ENCODE measurements around the gene KDM7A. TPM values are rescaled to one million over a fixed set of nuclear protein-coding genes. Genes with fewer than 3 reads are reported as not detected.
"Not testable (repeated sequence)": the region's sequence is repeated elsewhere in the genome, so short reads cannot be mapped to it uniquely, and the experiment has no call there.

The KDM7A gene
- 10 to 100 TPM in 3 of 4 donors, 1 to 10 TPM in 1; 9.8 to 15.4 (median 13.9) TPM for polyA plus RNA-seq (ENCODE audit: insufficient read length in 4 of 4)

- DNase-seq (ENCODE audit: low read depth in 4 of 4, low spot score in 3 of 4): peak; percentile 76 to 89 (median 86)
These were observed at the start of gene KDM7A for GRCh38 chr7:140176811-140177702. Gene KDM7A (minus strand): TSS chr7:140176983. CDS start chr7:140176937, 46 bp downstream.

GRCh38 chr7:140225562-140226249, 48.9 kb upstream of the KDM7A start:
- DNase-seq (ENCODE audit: low read depth in 4 of 4, low spot score in 3 of 4): no peak

- DNase-seq (ENCODE audit: low read depth in 4 of 4, low spot score in 3 of 4): no peak
These were observed 46.9 kb upstream of the KDM7A start for GRCh38 chr7:140223515-140224221.

GRCh38 chr7:140222814-140223213, 46.0 kb upstream of the KDM7A start:
- no peak for DNase-seq (ENCODE audit: low read depth in 4 of 4, low spot score in 3 of 4)

GRCh38 chr7:140219672-140220524, 43.1 kb upstream of the KDM7A start:
- DNase-seq (ENCODE audit: low read depth in 4 of 4, low spot score in 3 of 4): no peak

- no peak for DNase-seq (ENCODE audit: low read depth in 4 of 4, low spot score in 3 of 4)
These were observed 41.9 kb upstream of the KDM7A start for GRCh38 chr7:140218656-140219055.

GRCh38 chr7:140217750-140218501, 41.1 kb upstream of the KDM7A start:
- no peak for DNase-seq (ENCODE audit: low read depth in 4 of 4, low spot score in 3 of 4)

GRCh38 chr7:140215281-140215680, 38.5 kb upstream of the KDM7A start:
- DNase-seq (ENCODE audit: low read depth in 4 of 4, low spot score in 3 of 4): no peak

- DNase-seq (ENCODE audit: low read depth in 4 of 4, low spot score in 3 of 4): no peak
These were observed 37.4 kb upstream of the KDM7A start for GRCh38 chr7:140214075-140214684.

GRCh38 chr7:140213684-140214074, 36.9 kb upstream of the KDM7A start:
- no peak for DNase-seq (ENCODE audit: low read depth in 4 of 4, low spot score in 3 of 4)

GRCh38 chr7:140212100-140212881, 35.5 kb upstream of the KDM7A start:
- no peak for DNase-seq (ENCODE audit: low read depth in 4 of 4, low spot score in 3 of 4)

- DNase-seq (ENCODE audit: low read depth in 4 of 4, low spot score in 3 of 4): no peak
These were observed 34.9 kb upstream of the KDM7A start for GRCh38 chr7:140211698-140212097.

GRCh38 chr7:140209866-140210609, 33.3 kb upstream of the KDM7A start:
- no peak for DNase-seq (ENCODE audit: low read depth in 4 of 4, low spot score in 3 of 4)

- DNase-seq (ENCODE audit: low read depth in 4 of 4, low spot score in 3 of 4): no peak
These were observed 30.0 kb upstream of the KDM7A start for GRCh38 chr7:140206616-140207389.

- no peak for DNase-seq (ENCODE audit: low read depth in 4 of 4, low spot score in 3 of 4)
These were observed 28.8 kb upstream of the KDM7A start for GRCh38 chr7:140205600-140205999.

- DNase-seq (ENCODE audit: low read depth in 4 of 4, low spot score in 3 of 4): no peak
These were observed 26.8 kb upstream of the KDM7A start for GRCh38 chr7:140203556-140203955.

- not testable (repeated sequence) for DNase-seq (ENCODE audit: low read depth in 4 of 4, low spot score in 3 of 4)
These were observed 26.2 kb upstream of the KDM7A start for GRCh38 chr7:140202942-140203341.
